ENCODE measurements around the gene IQCM.

- TF ChIP-seq TAF1 (IDR thresholded peaks at IDR 0.05; ENCODE audit: low read depth, low read length), result no peak
- TF ChIP-seq SPI1 (IDR thresholded peaks at IDR 0.05; ENCODE audit: low read depth, low read length), result no peak
- no peak for TF ChIP-seq POLR2A (IDR thresholded peaks at IDR 0.05; ENCODE audit: low read depth, low read length)
- TF ChIP-seq POLR2AphosphoS5 (IDR thresholded peaks at IDR 0.05; ENCODE audit: low read depth, low read length), result no peak
- no peak for TF ChIP-seq PAX5 (IDR thresholded peaks at IDR 0.05; ENCODE audit: insufficient read depth, low read length, severe bottlenecking)
- TF ChIP-seq POU2F2 (IDR thresholded peaks at IDR 0.05; ENCODE audit: low read depth, low read length), result no peak
Observed at GRCh38 chr4:149572716-149573115, 242.9 kb downstream of the IQCM start.
